GM20000 (cell line): Measurements from ENCODE around the gene FUT9.

Experiments used
- DNase-seq: peaks from one replicate; pipeline ENCODE4 v3.0.0; 2012; ENCODE audit warnings: low spot score
- TF ChIP-seq, protein P1 (sequence below): IDR thresholded peaks from 2 replicates; pipeline ENCODE4 v1.5.1; 2012; ENCODE audit warnings: mild to moderate bottlenecking, control low read depth; ENCODE audit errors: extremely low read depth, missing control alignments

FUT9 gene

GRCh38 chr6:96015518-96016333 is at the start of gene FUT9:
Gene FUT9, plus strand, starts transcription at chr6:96015974. Its CDS starts 187,182 bp downstream, at chr6:96203156.
- TF ChIP-seq, protein P1, sequence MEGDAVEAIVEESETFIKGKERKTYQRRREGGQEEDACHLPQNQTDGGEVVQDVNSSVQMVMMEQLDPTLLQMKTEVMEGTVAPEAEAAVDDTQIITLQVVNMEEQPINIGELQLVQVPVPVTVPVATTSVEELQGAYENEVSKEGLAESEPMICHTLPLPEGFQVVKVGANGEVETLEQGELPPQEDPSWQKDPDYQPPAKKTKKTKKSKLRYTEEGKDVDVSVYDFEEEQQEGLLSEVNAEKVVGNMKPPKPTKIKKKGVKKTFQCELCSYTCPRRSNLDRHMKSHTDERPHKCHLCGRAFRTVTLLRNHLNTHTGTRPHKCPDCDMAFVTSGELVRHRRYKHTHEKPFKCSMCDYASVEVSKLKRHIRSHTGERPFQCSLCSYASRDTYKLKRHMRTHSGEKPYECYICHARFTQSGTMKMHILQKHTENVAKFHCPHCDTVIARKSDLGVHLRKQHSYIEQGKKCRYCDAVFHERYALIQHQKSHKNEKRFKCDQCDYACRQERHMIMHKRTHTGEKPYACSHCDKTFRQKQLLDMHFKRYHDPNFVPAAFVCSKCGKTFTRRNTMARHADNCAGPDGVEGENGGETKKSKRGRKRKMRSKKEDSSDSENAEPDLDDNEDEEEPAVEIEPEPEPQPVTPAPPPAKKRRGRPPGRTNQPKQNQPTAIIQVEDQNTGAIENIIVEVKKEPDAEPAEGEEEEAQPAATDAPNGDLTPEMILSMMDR = no peak
- DNase-seq = no peak

GRCh38 chr6:95967594-95967993 is 48.2 kb upstream of the FUT9 start:
- TF ChIP-seq, protein P1 = no peak
- DNase-seq = no peak

DNA sequence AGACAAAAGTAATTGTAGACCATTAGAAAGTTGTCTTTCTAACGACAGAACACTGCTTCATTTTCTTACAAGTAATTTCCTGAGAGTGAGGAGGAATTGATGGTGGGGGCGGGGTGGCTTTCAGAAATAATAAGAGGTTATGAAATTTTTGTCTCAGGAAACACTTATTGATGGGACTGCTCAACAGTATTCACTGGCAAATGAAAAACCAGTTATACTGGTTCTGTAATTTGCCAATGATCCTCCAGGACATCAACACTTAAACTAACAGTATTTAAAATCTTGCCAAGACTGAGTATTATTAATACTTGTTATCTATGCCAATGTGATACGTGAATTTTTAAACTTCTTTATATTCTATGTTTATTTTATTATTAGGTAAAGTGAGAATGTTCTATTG is 41.8 kb upstream of the FUT9 start:
- no peak for DNase-seq
- TF ChIP-seq, protein P1 = no peak

GRCh38 chr6:95978230-95978629 is 37.5 kb upstream of the FUT9 start:
- no peak for DNase-seq
- TF ChIP-seq, protein P1 = no peak

DNA sequence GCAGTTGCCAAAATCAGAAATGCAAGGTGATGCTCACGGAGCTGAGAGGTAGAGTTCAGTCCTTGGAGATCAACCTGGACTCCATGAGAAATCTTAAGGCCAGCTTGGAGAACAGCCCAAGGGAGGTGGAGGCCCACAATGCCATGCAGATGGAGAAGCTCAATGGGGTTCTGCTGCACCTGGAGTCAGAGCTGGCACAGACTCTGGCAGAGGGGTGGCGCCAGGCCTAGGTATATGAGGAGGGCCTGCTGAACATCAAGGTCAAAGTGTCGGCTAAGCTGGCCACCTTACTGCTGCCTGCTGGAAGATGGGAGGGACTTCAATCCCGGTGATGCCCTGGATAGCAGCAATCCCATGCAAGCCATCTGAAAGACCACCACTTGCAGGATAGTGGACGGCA is 23.9 kb upstream of the FUT9 start:
- DNase-seq = no peak
- TF ChIP-seq, protein P1 = no peak

- TF ChIP-seq, protein P1 = no peak
- no peak for DNase-seq
These were observed 21.6 kb upstream of the FUT9 start for GRCh38 chr6:95994151-95994550.

DNA sequence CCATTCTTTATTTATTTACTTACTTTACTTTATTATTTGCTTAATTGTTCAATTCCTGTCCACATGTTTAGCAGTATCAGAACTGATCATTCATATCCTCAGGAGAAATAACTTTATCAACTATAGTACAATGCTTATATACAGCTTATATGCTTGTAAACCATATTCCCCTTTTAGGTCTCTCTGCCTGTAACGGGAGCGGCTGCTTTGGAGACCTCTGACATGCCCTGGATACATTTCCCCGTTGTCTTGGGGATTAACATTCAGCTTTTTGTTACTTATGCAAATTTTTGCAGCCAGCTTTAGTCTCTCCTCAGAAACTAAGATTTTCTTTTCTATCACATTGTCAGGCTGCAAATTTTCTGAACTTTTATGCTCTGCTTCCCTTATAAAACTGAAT is 17.6 kb upstream of the FUT9 start:
- TF ChIP-seq, protein P1 = no peak
- DNase-seq = no peak
